Brain microvascular endothelial cell (primary cell): ENCODE results near the gene CDK14.

Experiments used
- DNase-seq: peaks from one replicate; pipeline ENCODE4 v3.0.0-alpha.2; 2020
- H3K27ac ChIP-seq: fragments of 250-450 bp; sonication (Bioruptor Pico); 2 replicates; pipeline ENCODE4 v1.5.1; 2020; ENCODE audit warnings: mild to moderate bottlenecking, moderate library complexity
- H3K27me3 ChIP-seq: fragments of 250-450 bp; sonication (Bioruptor Pico); replicated peaks from 2 replicates; pipeline ENCODE4 v1.5.1; 2020; ENCODE audit warnings: mild to moderate bottlenecking
- H3K36me3 ChIP-seq: fragments of 250-450 bp; sonication (Bioruptor Pico); replicated peaks from 2 replicates; pipeline ENCODE4 v1.5.1; 2020; ENCODE audit warnings: mild to moderate bottlenecking
- H3K4me3 ChIP-seq: 2 replicates; pipeline ENCODE4 v1.5.1; 2011; ENCODE audit warnings: low read depth, mild to moderate bottlenecking, control low read depth, low read length, moderate library complexity
- in situ Hi-C: cut with HindIII; loops from 2 replicates; pipeline ENCODE4 v1.10.0; 2017; ENCODE audit warnings: low sequenced_read_pairs, low pct_ligation_motif_present
- TF ChIP-seq, protein P1 (sequence below): IDR thresholded peaks from 2 replicates; pipeline ENCODE4 v1.5.1; 2011; ENCODE audit warnings: low read depth, mild to moderate bottlenecking, moderate library complexity, low read length, control low read depth, inconsistent platforms; ENCODE audit errors: missing control alignments

Gene CDK14

DNA sequence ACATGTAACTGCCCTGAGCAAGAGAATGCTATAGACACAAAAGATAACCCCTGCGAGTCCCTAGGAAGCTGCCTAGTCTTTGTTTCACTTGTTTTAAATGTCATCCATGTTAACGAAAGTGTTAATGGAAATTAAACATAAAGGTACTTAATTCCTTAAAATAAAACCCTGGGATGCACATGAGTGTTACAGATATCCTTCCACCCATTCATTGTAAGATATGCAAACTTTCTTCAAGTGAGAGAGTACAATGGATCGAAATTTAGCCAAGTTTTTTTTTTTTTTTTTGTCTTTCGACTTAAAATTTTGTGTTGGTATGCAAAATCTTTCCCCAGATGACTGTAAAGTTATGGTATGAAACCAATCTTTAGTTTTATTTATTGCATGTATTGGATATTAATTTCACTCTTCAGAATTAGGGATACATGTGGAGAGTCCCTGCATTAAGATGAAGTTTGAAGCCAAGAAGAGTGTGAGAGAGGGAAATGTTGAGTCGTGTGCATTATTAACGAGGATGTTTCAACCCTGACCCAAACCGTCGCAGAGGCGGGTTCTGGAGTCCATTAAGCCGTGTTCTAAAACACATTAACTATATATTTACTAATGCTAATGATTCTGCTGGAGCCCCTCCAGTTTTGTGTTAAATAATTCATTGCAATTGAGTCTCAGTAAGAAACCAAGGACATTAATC lies 1.6 kb downstream of the CDK14 start:
- H3K27me3 ChIP-seq, result no peaks in the 10 kb centered on the region
- TF ChIP-seq, protein P1, sequence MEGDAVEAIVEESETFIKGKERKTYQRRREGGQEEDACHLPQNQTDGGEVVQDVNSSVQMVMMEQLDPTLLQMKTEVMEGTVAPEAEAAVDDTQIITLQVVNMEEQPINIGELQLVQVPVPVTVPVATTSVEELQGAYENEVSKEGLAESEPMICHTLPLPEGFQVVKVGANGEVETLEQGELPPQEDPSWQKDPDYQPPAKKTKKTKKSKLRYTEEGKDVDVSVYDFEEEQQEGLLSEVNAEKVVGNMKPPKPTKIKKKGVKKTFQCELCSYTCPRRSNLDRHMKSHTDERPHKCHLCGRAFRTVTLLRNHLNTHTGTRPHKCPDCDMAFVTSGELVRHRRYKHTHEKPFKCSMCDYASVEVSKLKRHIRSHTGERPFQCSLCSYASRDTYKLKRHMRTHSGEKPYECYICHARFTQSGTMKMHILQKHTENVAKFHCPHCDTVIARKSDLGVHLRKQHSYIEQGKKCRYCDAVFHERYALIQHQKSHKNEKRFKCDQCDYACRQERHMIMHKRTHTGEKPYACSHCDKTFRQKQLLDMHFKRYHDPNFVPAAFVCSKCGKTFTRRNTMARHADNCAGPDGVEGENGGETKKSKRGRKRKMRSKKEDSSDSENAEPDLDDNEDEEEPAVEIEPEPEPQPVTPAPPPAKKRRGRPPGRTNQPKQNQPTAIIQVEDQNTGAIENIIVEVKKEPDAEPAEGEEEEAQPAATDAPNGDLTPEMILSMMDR, result no peak
- no peaks in the 10 kb centered on the region for H3K36me3 ChIP-seq
- H3K4me3 ChIP-seq, result peak overlapping the region; percentile 64
- H3K27ac ChIP-seq, result peak overlapping the region; percentile 56
- in situ Hi-C loops, result no loop called here
- no peak for DNase-seq

DNA sequence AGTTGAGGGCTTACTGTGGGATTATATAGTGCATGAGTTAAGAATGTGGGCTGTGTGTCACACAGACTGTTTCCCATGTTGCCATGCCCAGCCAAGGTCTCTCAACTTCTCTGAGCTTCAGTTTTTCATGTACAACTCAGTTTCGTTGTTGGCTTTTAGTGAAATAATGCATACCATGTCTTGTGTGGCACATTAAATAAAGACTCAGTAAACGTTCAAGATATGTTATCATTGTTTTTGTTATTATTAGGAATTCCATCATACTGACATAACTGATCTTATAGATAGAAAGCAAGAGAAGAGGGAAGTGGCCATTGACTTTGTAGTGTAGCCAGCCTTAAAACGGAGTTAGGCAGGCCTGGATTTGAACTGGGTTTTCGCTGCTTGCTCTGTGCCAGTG lies 2.9 kb downstream of the CDK14 start:
- TF ChIP-seq, protein P1, result no peak
- Histone ChIP-seq H3K27me3 (no peaks in the 10 kb centered on the region), H3K4me3 (no peak overlapping the region), H3K36me3 (no peaks in the 10 kb centered on the region), H3K27ac (peak overlapping the region; percentile 42)
- DNase-seq, result peak; percentile 31
- in situ Hi-C loops, result no loop called here

DNA sequence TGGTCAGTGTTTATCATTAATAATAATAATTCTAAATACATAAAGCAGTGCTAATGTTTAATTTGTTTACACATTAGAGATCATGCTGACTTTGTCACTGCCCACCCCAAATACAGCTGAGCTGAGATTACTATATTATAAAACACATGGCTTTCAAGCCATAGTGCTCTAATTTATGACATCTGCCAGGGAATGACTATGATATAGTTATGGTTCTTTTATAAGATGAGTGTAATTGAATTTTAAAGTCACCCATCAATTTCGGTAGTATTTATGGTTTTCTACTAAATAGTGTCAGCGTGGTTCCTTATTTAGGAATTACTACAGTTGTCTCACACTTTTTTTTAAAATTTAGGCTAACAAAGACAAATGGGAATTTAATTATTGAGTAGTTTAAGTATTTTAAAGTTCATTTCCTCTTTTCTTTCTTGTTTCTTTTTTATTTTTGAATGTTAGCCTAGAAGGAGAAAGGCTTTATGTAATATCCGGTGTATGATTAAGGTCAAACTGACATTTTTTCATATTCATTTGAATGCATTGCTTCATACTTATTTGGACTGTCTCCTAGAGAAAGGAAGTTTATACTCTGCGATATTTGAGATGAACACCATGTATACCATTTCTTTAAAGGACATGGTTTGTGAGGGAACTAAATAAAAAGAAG lies 3.9 kb downstream of the CDK14 start:
- H3K27ac ChIP-seq, result no peak overlapping the region
- H3K27me3 ChIP-seq, result no peaks in the 10 kb centered on the region
- H3K4me3 ChIP-seq, result no peak overlapping the region
- TF ChIP-seq, protein P1, result no peak
- DNase-seq, result no peak
- H3K36me3 ChIP-seq, result no peaks in the 10 kb centered on the region
- in situ Hi-C loops, result no loop called here

DNA sequence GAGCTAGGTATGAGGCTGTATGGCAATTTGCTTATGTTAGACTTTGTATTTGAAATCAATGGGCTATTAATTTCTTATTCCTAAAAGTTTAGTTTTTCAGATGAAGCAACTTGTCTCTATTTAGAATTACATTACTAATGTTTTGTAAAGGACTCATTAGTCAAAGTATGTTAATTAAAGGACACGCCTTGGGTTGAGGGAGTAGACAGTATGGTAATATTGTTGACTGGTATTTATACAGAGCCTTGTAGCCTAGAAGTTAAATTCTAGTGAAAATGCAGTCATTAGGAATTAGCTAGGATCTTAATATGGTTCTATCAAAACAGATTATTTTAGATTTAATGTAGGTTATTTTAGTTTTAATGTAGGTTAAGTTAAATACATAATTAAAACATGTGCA lies 6.2 kb downstream of the CDK14 start:
- DNase-seq, result no peak
- H3K27ac ChIP-seq, result no peak overlapping the region
- H3K36me3 ChIP-seq, result no peaks in the 10 kb centered on the region
- in situ Hi-C loops, result no loop called here
- TF ChIP-seq, protein P1, result no peak
- no peak overlapping the region for H3K4me3 ChIP-seq
- no peaks in the 10 kb centered on the region for H3K27me3 ChIP-seq

DNA sequence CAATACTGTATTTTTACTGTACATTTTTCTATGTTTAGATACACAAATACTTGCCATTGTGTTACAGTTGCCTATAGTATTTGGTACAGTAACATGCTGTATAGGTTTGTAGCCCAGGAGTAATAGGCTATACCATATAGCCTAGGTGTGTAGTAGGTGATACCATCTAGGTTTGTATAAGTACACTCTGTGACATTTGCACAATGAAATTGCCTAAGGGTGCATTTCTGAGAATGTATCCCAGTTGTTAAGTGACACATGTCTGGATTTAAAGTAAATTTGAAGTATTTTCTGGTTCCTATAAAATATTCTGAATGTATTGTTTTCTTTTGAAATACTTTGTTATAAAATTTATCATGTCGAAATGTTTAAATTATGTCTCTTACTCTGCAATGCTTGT lies 7.2 kb downstream of the CDK14 start:
- in situ Hi-C loops, result no loop called here
- TF ChIP-seq, protein P1, result no peak
- H3K4me3 ChIP-seq, result no peak overlapping the region
- H3K27me3 ChIP-seq, result no peaks in the 10 kb centered on the region
- H3K36me3 ChIP-seq, result no peaks in the 10 kb centered on the region
- DNase-seq, result no peak
- H3K27ac ChIP-seq, result no peak overlapping the region

DNA sequence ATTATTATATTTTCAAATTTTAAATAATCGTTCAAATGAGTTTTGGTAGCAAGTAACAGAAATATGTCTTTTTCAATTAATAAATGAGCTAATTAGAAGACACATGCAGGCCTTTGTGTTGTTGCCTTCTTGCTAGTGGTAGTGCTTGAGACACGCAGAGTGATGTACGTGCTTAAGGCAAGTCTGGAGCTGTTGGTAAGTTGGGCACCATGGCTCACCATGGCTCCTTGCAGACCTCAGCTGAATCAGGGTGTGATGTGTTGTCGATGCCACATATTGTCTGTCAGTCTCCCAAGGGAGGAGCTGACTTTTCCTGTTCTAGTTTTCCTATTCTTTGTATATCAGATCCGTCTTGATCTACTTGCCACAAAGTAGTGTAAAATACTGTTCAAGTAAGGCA lies 8.3 kb downstream of the CDK14 start:
- no peak overlapping the region for H3K4me3 ChIP-seq
- DNase-seq, result no peak
- H3K36me3 ChIP-seq, result no peaks in the 10 kb centered on the region
- in situ Hi-C loops, result no loop called here
- TF ChIP-seq, protein P1, result no peak
- no peaks in the 10 kb centered on the region for H3K27me3 ChIP-seq
- no peak overlapping the region for H3K27ac ChIP-seq
